Neural cell (in vitro differentiated cells): ENCODE data around the gene RNF17. TPM values are rescaled to one million over a fixed set of nuclear protein-coding genes. Genes with fewer than 3 reads are reported as not detected.

Source experiments
- H2AFZ ChIP-seq: fragments of 200-600, 300-800 bp; sonication (generic), shearing (Covaris generic); 2 replicates; pipeline ENCODE4 v1.6.0; 2014; ENCODE audit warnings: low read depth, mild to moderate bottlenecking, antibody characterized with exemption, low read length, moderate library complexity
- H3F3A ChIP-seq: fragments of 200-600 bp; shearing (Covaris generic); 2 replicates; pipeline ENCODE4 v1.6.1; 2016; ENCODE audit warnings: mild to moderate bottlenecking, moderate library complexity, mixed read lengths, antibody characterized with exemption, low read length; ENCODE audit not compliant: insufficient read depth, poor library complexity, severe bottlenecking
- H3K27ac ChIP-seq: fragments of 200-600, 300-800 bp; sonication (generic), shearing (Covaris generic); 2 replicates; pipeline ENCODE4 v1.5.1; 2014; ENCODE audit warnings: mild to moderate bottlenecking, low read length, moderate library complexity
- H3K27me3 ChIP-seq: fragments of 300-800, 200-600 bp; sonication (generic), shearing (Covaris generic); 2 replicates; pipeline ENCODE4 v1.6.0; 2014; ENCODE audit warnings: mild to moderate bottlenecking, low read depth, low read length, moderate library complexity; ENCODE audit not compliant: insufficient read depth
- H3K36me3 ChIP-seq: fragments of 300-800, 200-600 bp; sonication (generic), shearing (Covaris generic); 2 replicates; pipeline ENCODE4 v1.5.1; 2014; ENCODE audit warnings: mild to moderate bottlenecking, antibody characterized with exemption, low read length, moderate library complexity; ENCODE audit not compliant: insufficient read depth
- H3K4me2 ChIP-seq: fragments of 300-800, 200-600 bp; sonication (generic), shearing (Covaris generic); 2 replicates; pipeline ENCODE4 v1.6.0; 2014; ENCODE audit warnings: mild to moderate bottlenecking, low read length
- H3K4me3 ChIP-seq: fragments of 300-800, 200-600 bp; sonication (generic), shearing (Covaris generic); 2 replicates; pipeline ENCODE4 v1.5.1; 2014; ENCODE audit warnings: mild to moderate bottlenecking, low read length, moderate library complexity
- H3K79me2 ChIP-seq: fragments of 200-600 bp; shearing (Covaris generic); replicated peaks from 2 replicates; pipeline ENCODE4 v1.6.0; 2014; ENCODE audit warnings: mild to moderate bottlenecking, low read length, moderate library complexity; ENCODE audit not compliant: insufficient read depth
- H3K9ac ChIP-seq: fragments of 300-800, 200-600 bp; sonication (generic), shearing (Covaris generic); 2 replicates; pipeline ENCODE4 v1.6.1; 2016; ENCODE audit warnings: mild to moderate bottlenecking, low read length, mixed read lengths
- H3K9me2 ChIP-seq: fragments of 200-600 bp; shearing (Covaris generic); 2 replicates; pipeline ENCODE4 v1.6.1; 2016; ENCODE audit warnings: mild to moderate bottlenecking, low read length, mixed read lengths; ENCODE audit not compliant: insufficient read depth
- H3K9me3 ChIP-seq: fragments of 200-600, 300-800 bp; sonication (generic), shearing (Covaris generic); 2 replicates; pipeline ENCODE4 v1.6.1; 2016; ENCODE audit warnings: mild to moderate bottlenecking, mixed run types, low read length, moderate library complexity, mixed read lengths
- H4K20me1 ChIP-seq: fragments of 200-600 bp; shearing (Covaris generic); 2 replicates; pipeline ENCODE4 v1.6.1; 2016; ENCODE audit warnings: mild to moderate bottlenecking, mixed run types; ENCODE audit not compliant: insufficient read depth
- CTCF ChIP-seq: fragments of 450-650 bp; IDR thresholded peaks from 2 replicates; pipeline ENCODE4 v1.5.1; 2014; ENCODE audit warnings: antibody characterized with exemption, mild to moderate bottlenecking, moderate library complexity; ENCODE audit not compliant: poor library complexity, severe bottlenecking
- EP300 ChIP-seq: fragments of 450-650 bp; conservative IDR thresholded peaks from 2 replicates; pipeline ENCODE4 v1.6.1; 2014; ENCODE audit warnings: antibody characterized with exemption, mild to moderate bottlenecking, moderate library complexity; ENCODE audit not compliant: poor library complexity, severe bottlenecking
- EZH2 ChIP-seq: fragments of 200-600, 300-800 bp; shearing (Covaris generic), sonication (generic); IDR thresholded peaks from 2 replicates; pipeline ENCODE4 v1.6.1; 2014; ENCODE audit warnings: antibody characterized with exemption, low read length, borderline replicate concordance, mild to moderate bottlenecking; ENCODE audit not compliant: insufficient read depth, poor library complexity, severe bottlenecking
- MXI1 ChIP-seq: fragments of 450-650 bp; conservative IDR thresholded peaks from 2 replicates; pipeline ENCODE4 v1.6.1; 2014; ENCODE audit warnings: antibody characterized with exemption, mild to moderate bottlenecking; ENCODE audit not compliant: poor library complexity, severe bottlenecking
- POLR2AphosphoS5 ChIP-seq: IDR thresholded peaks from 2 replicates; pipeline ENCODE4 v1.6.1; 2012
- RAD21 ChIP-seq: fragments of 450-650 bp; conservative IDR thresholded peaks from 2 replicates; pipeline ENCODE4 v1.6.1; 2014; ENCODE audit warnings: antibody characterized with exemption, mild to moderate bottlenecking, moderate library complexity
- REST ChIP-seq: IDR thresholded peaks from 2 replicates; pipeline ENCODE4 v1.6.1; 2012; ENCODE audit warnings: borderline replicate concordance
- SMC3 ChIP-seq: fragments of 450-650 bp; conservative IDR thresholded peaks from 2 replicates; pipeline ENCODE4 v1.6.1; 2014; ENCODE audit warnings: antibody characterized with exemption, mild to moderate bottlenecking, moderate library complexity; ENCODE audit not compliant: poor library complexity
- TAF1 ChIP-seq: IDR thresholded peaks from 2 replicates; pipeline ENCODE4 v1.6.1; 2012; ENCODE audit warnings: low read depth
- polyA plus RNA-seq: library from polyadenylated mRNA; depleted of rRNA; stranded (reverse); fragments of >200 nt; gene quantifications from 2 replicates; pipeline ENCODE4 v1.2.3, GENCODE V29; 2014

Gene RNF17
- polyA plus RNA-seq, 1 donor from 2014 or later, result not detected

DNA sequence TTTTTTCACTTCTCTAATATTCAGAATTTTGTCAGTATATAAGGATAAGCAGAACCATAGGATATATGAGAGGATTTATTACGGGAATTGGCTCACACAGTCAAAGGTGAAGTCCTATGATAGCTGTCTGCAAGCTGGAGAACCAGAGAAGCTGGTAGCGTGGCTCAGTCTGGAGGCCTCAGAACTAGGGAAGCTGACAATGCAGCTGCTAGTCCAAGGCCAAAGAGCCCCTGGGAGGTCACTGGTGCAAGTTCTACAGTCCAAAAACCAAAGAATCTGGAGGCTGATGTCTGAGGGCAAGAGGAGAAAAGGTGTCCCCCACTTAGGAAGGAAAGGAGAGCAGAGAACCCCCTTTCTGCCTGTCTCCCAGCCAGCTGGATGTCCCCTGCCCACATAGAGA lies 114.4 kb downstream of the RNF17 start:
- H3K4me3 ChIP-seq, result no peak overlapping the region
- no peaks in the 10 kb centered on the region for H3K79me2 ChIP-seq
- TF ChIP-seq RAD21, result no peak
- TF ChIP-seq SMC3, result no peak
- TF ChIP-seq EP300, result no peak
- no peak for TF ChIP-seq REST
- TF ChIP-seq CTCF, result no peak
- no peak for TF ChIP-seq MXI1
- TF ChIP-seq POLR2AphosphoS5, result no peak
- TF ChIP-seq TAF1, result no peak
- no peak for TF ChIP-seq EZH2
- no peaks in the 10 kb centered on the region for H3F3A ChIP-seq
- no peaks in the 10 kb centered on the region for H3K9me3 ChIP-seq
- H3K27me3 ChIP-seq, result no peaks in the 10 kb centered on the region
- H3K27ac ChIP-seq, result no peak overlapping the region
- H3K4me2 ChIP-seq, result no peak overlapping the region
- no peak overlapping the region for H2AFZ ChIP-seq
- no peaks in the 10 kb centered on the region for H3K9me2 ChIP-seq
- H3K9ac ChIP-seq, result no peak overlapping the region
- no peaks in the 10 kb centered on the region for H4K20me1 ChIP-seq
- no peaks in the 10 kb centered on the region for H3K36me3 ChIP-seq

DNA sequence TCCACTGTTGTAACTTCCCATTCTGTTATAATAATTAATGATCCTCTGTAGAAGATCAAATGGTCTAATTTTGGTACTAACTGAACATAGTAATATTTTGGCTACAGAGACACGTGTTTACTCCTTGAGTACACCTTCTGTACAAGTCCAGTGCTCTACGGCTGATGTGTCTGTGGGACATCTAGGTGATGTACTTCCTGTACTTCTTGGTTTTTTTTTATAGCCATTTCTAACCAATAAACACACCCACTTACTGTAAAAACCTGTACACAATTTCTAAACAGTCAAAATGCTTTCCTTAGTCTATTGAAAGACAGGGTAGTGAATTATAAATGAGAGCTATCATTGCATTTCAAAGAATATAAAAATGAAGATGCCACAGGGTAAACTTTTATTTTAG lies 118.7 kb downstream of the RNF17 start:
- no peak overlapping the region for H3K27ac ChIP-seq
- TF ChIP-seq MXI1 (no peak), TAF1 (no peak), RAD21 (no peak), REST (no peak), SMC3 (no peak), CTCF (no peak)

More for the DNA sequence above, 118.7 kb downstream of the RNF17 start:
- H4K20me1 ChIP-seq, result no peaks in the 10 kb centered on the region
- no peaks in the 10 kb centered on the region for H3K79me2 ChIP-seq
- no peak overlapping the region for H2AFZ ChIP-seq
- H3K4me3 ChIP-seq, result no peak overlapping the region
- H3K9me2 ChIP-seq, result no peaks in the 10 kb centered on the region
- no peaks in the 10 kb centered on the region for H3F3A ChIP-seq
- H3K9me3 ChIP-seq, result no peaks in the 10 kb centered on the region
- H3K27me3 ChIP-seq, result no peaks in the 10 kb centered on the region
- H3K36me3 ChIP-seq, result no peaks in the 10 kb centered on the region
- H3K9ac ChIP-seq, result no peak overlapping the region
- no peak overlapping the region for H3K4me2 ChIP-seq
